Activated CD4-positive, alpha-beta memory T cell treated with anti-CD3 and anti-CD28 coated beads, Interleukin-2, amount 10 ng/mL, durations not matched to agents 7 days and 5 days (primary cell): Measurements from ENCODE around the gene AP4B1. TPM values are rescaled to one million over a fixed set of nuclear protein-coding genes. Genes with fewer than 3 reads are reported as not detected.

Experiments
- CTCF ChIA-PET: fragments of 350-600 bp; sonication (Branson Sonifier 250); formaldehyde crosslinking; loops from one replicate; lab custom pipeline; 2021; ENCODE audit warnings: antibody characterized with exemption, inconsistent platforms; lab: Charles Lee
- POLR2A ChIA-PET: fragments of 350-600 bp; sonication (Branson Sonifier 250); formaldehyde crosslinking; loops from one replicate; lab custom pipeline; 2021; ENCODE audit warnings: antibody characterized with exemption; lab: Charles Lee
- DNase-seq: peaks from one replicate; pipeline ENCODE4 v3.0.0-alpha.2; 2020
- H3K27ac Mint-ChIP-seq: one replicate; pipeline ENCODE4 v1.8.0; 2021; ENCODE audit warnings: mild to moderate bottlenecking, mixed read lengths
- H3K27me3 Mint-ChIP-seq: one replicate; pipeline ENCODE4 v1.8.0; 2021; ENCODE audit warnings: mixed read lengths
- H3K36me3 Mint-ChIP-seq: one replicate; pipeline ENCODE4 v1.8.0; 2021; ENCODE audit warnings: low read depth, mixed read lengths
- H3K4me1 Mint-ChIP-seq: one replicate; pipeline ENCODE4 v1.8.0; 2021; ENCODE audit warnings: mixed read lengths
- H3K4me3 Mint-ChIP-seq: one replicate; pipeline ENCODE4 v1.8.0; 2021; ENCODE audit warnings: mild to moderate bottlenecking, mixed read lengths
- H3K9me3 Mint-ChIP-seq: one replicate; pipeline ENCODE4 v1.8.0; 2021; ENCODE audit warnings: mixed read lengths
- total RNA-seq, 2 experiments: library from RNA; stranded (reverse); gene quantifications; one replicate each; pipeline ENCODE4 v1.2.3, GENCODE V29; 2021

The AP4B1 gene
- total RNA-seq, 2 experiments from 2014 or later = 53.7 to 56.7 TPM

DNA sequence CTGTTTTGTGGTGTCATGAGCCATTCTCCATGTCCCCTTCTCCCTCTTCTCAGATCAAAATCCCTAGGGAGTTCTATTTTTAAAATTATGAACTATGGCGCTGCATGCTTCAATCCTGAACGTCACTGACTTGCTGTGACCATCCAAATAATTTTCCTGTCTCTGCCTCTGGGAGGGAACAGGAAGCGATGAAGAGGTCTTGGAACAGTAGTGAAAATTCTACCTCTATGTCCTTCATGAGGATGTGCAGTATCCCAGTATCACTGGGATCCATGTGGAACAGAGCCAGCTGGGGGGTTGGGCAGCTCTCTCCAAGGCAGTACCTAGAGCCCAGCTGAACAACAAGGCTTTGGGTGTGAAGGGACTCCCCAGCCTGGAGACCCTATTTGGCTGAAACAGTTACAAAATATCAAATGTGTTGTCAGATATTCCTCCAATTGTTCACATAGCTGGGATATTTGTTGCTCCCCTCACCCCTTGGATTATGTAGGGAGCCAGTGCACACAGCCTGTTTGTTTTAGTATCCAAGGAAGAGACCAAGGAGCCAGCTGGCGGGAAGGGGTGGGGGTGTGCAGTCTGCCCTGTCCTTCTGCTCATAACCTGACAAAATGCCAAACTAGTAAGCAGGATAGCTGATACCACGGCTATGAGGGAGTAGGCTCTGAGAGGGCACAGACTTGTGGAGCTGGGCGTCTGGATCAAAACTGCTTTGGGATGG, 8.2 kb upstream of the AP4B1 start:
- Mint-ChIP-seq H3K27me3 (no peaks in the 10 kb centered on the region), H3K27ac (no peak overlapping the region), H3K36me3 (peaks cover 60% of the 10 kb centered on the region), H3K4me3 (no peak overlapping the region), H3K4me1 (peaks cover 28% of the 10 kb centered on the region), H3K9me3 (no peaks in the 10 kb centered on the region)
- DNase-seq = no peak
- ChIA-PET POLR2A (interaction anchor here (0.8 to 3.1 kb wide), 3 partner anchors 9 to 18 kb away, joined by 3 to 8 read pairs (median 8); partner anchors contain the start of genes AP4B1, DCLRE1B and HIPK1), CTCF (interaction anchor here (0.6 to 1.4 kb wide), 3 partner anchors 9 to 17 kb away, joined by 3 to 7 read pairs (median 3); partner anchors contain the start of gene HIPK1)

DNA sequence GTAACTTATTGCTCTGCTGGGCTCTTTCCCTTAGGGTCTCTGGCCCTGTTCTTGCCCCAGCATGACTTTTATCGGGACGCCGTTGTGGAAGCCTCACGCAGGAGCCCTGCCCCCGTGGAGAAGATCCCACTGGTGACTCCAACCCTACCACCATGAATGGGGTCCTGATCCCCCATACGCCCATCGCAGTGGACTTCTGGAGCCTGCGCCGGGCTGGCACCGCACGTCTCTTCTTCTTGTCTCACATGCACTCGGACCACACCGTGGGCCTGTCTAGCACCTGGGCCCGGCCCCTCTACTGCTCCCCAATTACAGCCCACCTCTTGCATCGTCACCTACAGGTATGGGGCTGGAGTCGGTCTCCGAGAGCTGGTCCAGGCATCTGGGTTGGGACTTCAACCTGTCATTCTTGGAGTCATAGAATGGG, 849 bp upstream of the AP4B1 start:
- peak overlapping the region; percentile 89 for H3K27ac Mint-ChIP-seq
- H3K4me1 Mint-ChIP-seq = peaks cover 61% of the 10 kb centered on the region
- peak overlapping the region; percentile 93 for H3K4me3 Mint-ChIP-seq
- POLR2A ChIA-PET = interaction anchor here (1.0 to 9.3 kb wide), 9 partner anchors 25 to 94 kb away, joined by 3 to 268 read pairs (median 30); partner anchors contain the start of genes HIPK1 and RSBN1
- no peaks in the 10 kb centered on the region for H3K9me3 Mint-ChIP-seq
- H3K36me3 Mint-ChIP-seq = peaks cover 61% of the 10 kb centered on the region
- H3K27me3 Mint-ChIP-seq = no peaks in the 10 kb centered on the region
- CTCF ChIA-PET = interaction anchor here (0.7 to 6.0 kb wide), 9 partner anchors 16 to 158 kb away, joined by 3 to 90 read pairs (median 3); partner anchors contain the start of genes HIPK1 and PHTF1
- DNase-seq = no peak

DNA sequence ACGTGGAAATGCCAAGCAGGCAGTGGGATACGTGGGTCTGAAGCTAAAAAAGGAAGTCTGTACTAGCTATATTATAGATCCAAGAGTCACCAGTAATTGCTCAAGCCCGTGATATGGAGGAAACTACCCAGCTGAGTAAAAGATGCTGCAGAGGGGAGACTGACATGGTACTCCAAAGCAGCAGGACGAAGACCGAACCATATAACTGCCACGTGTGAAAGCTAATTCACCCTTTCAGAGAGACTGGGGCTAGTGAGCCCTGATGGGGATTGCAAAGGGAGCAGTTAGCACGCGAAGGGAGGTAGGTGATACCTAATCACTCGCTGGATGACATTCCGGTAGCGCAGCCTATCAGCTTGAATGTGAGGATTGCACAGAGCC, 316 bp downstream of the AP4B1 start:
- H3K9me3 Mint-ChIP-seq = no peaks in the 10 kb centered on the region
- H3K27me3 Mint-ChIP-seq = no peaks in the 10 kb centered on the region
- H3K4me3 Mint-ChIP-seq = peak overlapping the region; percentile 93
- H3K36me3 Mint-ChIP-seq = peaks cover 61% of the 10 kb centered on the region
- ChIA-PET CTCF (interaction anchor here (0.7 to 6.0 kb wide), 19 partner anchors 11 to 379 kb away, joined by 3 to 90 read pairs (median 4); partner anchors contain the start of gene HIPK1), POLR2A (interaction anchor here (0.7 to 9.3 kb wide), 24 partner anchors 9 to 145 kb away, joined by 3 to 268 read pairs (median 7); partner anchors contain the start of genes BCL2L15, HIPK1, PHTF1 and RSBN1)
- peak overlapping the region; percentile 89 for H3K27ac Mint-ChIP-seq
- no peak for DNase-seq
- peaks cover 67% of the 10 kb centered on the region for H3K4me1 Mint-ChIP-seq

DNA sequence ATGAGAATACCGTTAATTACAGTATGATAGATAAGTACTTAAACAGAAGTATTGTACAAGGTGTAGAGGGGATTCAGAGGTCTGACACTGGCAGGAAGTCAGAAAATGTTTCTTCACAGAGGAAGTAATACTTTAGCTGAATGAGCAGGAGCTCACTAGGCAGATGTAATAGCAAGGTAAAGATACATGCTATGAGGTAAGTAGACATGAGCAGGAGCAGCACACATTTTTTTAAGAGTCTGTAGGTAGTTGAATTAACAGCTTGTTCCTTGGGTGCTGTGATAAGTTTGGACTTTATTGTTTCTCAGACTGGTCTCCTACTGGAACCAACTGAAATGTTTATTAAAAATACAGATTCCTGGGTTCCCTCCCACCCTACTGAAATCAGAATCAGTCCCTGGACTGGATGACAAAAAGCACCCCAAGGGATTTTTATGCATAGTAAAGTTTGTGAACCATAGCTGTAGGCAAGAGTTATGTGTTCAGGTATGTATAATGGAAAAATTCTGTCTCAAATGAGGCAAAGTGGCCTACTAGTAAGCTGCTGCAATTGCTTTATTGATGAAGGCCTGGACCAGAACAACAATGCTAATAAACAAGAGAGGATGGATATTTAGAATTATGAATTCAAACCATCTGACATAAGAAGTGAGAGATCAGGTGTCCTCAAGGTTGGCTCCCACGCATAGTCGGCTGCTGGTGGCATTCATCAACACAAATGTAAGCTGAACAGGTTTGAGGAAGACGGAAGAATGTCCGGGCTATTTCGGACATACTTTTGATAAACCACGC, 902 bp downstream of the AP4B1 start:
- Mint-ChIP-seq H3K27me3 (no peaks in the 10 kb centered on the region), H3K9me3 (no peaks in the 10 kb centered on the region), H3K4me1 (peaks cover 69% of the 10 kb centered on the region), H3K36me3 (peaks cover 63% of the 10 kb centered on the region), H3K27ac (peak overlapping the region; percentile 89), H3K4me3 (peak overlapping the region; percentile 93)
- CTCF ChIA-PET = interaction anchor here (0.7 to 6.0 kb wide), 20 partner anchors 10 to 379 kb away, joined by 3 to 90 read pairs (median 4); partner anchors contain the start of gene HIPK1
- POLR2A ChIA-PET = interaction anchor here (0.7 to 9.3 kb wide), 24 partner anchors 9 to 144 kb away, joined by 3 to 268 read pairs (median 7); partner anchors contain the start of genes BCL2L15, HIPK1, PHTF1 and RSBN1
- no peak for DNase-seq

DNA sequence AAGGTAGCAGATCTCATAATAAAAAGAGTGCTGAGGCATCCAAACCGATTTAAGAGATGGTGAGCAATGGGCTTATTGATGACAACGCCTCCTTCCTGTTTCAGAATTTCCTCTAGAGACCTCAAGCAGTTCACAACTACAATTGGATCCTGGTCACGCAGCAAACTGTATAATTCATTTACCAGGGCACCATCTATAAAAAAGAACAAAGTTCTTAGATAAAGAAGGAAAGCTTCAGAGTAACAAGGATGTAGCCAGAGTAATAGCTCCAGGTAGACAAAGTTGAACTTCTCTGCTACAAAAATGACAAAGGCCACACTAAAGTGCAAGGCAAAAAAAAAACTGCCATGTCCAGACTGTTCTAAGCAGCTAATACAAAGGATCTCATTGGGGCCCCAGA, 3.4 kb downstream of the AP4B1 start:
- ChIA-PET POLR2A (interaction anchor here (0.9 to 6.2 kb wide), 6 partner anchors 27 to 89 kb away, joined by 3 to 87 read pairs (median 3); partner anchors contain the start of gene RSBN1), CTCF (interaction anchor here (2.1 to 2.2 kb wide), 2 partner anchors 30 to 65 kb away, joined by 6 to 7 read pairs; no protein-coding TSS in a partner anchor)
- Mint-ChIP-seq H3K27me3 (no peaks in the 10 kb centered on the region), H3K4me1 (peaks cover 61% of the 10 kb centered on the region), H3K36me3 (peaks cover 68% of the 10 kb centered on the region), H3K4me3 (no peak overlapping the region), H3K9me3 (no peaks in the 10 kb centered on the region), H3K27ac (peak overlapping the region; percentile 70)
- DNase-seq = no peak

DNA sequence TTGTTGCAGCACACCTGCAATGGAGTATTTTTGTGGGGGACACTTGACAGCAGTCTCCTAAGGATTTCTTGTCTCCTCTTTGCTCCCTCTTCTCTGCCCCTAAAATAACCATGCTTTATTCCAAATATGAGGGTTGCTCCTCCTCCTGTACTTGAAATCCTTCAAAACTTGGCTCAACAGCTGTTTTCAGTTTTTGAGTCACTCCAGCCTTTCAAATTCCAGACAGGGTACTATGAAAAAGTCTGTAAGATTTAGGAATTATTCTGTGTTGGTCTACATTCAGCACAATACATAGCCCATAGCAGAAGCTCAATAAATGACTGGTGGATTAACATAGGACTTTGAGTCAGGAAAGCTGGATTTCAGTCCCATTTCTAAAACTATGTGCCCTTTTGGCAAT, 5.5 kb downstream of the AP4B1 start:
- peaks cover 88% of the 10 kb centered on the region for H3K36me3 Mint-ChIP-seq
- peaks cover 60% of the 10 kb centered on the region for H3K4me1 Mint-ChIP-seq
- no peaks in the 10 kb centered on the region for H3K27me3 Mint-ChIP-seq
- no peaks in the 10 kb centered on the region for H3K9me3 Mint-ChIP-seq
- POLR2A ChIA-PET = interaction anchor here (1.9 kb wide), 1 partner anchor 19 kb away, joined by 3 read pairs; no protein-coding TSS in a partner anchor
- CTCF ChIA-PET = interaction anchor here (1.0 to 1.3 kb wide), 2 partner anchors 10 to 23 kb away, joined by 3 to 4 read pairs; no protein-coding TSS in a partner anchor
- DNase-seq = no peak
- H3K4me3 Mint-ChIP-seq = no peak overlapping the region
- H3K27ac Mint-ChIP-seq = no peak overlapping the region

DNA sequence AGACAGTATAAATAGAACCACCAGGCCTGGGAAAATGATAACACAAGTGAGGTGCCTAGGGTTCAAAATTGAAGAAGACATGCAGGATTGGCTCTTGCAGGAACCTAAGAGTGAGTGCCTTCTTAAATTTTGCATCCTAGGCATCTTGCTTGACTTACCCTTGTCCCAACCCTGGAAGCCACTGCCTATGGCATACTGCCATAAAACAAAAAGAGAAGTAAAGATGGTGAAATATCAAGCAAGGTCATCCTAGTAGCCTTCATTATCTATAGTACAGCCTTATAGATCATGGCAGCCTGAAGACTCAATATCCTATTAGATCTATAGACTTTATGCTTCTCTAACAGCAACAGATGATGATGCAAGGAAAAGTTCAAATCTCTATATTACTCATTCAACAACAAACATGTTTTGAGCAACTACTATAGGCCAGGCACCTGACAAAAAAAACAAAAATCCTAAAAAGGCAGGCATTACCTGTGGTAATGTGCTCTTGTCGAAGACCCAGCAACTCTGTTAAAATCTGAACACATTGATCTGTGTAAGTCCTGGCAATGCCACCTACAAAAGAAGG, 6.3 kb downstream of the AP4B1 start:
- DNase-seq = no peak
- POLR2A ChIA-PET = no interaction called here
- H3K9me3 Mint-ChIP-seq = no peaks in the 10 kb centered on the region
- peak overlapping the region; percentile 31 for H3K27ac Mint-ChIP-seq
- H3K4me3 Mint-ChIP-seq = no peak overlapping the region
- peaks cover 91% of the 10 kb centered on the region for H3K36me3 Mint-ChIP-seq
- H3K4me1 Mint-ChIP-seq = peaks cover 56% of the 10 kb centered on the region
- CTCF ChIA-PET = interaction anchor here (1.0 kb wide), 1 partner anchor 22 kb away, joined by 3 read pairs; no protein-coding TSS in a partner anchor
- no peaks in the 10 kb centered on the region for H3K27me3 Mint-ChIP-seq

DNA sequence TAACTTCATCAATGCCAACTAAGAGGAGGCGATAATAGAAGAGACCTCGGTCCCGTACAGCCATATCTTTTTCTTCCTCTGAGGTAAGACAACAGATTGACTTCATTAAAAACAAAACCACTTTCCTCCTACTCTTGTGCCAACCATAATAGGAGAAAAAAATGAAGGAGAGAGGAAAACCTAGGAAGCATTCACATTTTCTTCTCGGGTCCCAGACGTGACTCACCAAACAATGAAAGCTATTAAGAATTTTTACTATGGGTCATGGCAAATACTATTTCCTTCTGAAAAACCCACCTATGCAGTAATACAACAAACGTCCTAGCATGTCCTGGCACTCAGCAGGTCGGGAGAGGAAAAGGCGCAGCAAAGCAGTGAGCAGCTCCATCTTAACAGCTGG, 8.6 kb downstream of the AP4B1 start:
- Mint-ChIP-seq H3K4me1 (peaks cover 33% of the 10 kb centered on the region), H3K9me3 (no peaks in the 10 kb centered on the region), H3K27me3 (no peaks in the 10 kb centered on the region), H3K36me3 (peaks cover 70% of the 10 kb centered on the region), H3K27ac (no peak overlapping the region), H3K4me3 (no peak overlapping the region)
- POLR2A ChIA-PET = interaction anchor here (0.8 to 1.6 kb wide), 2 partner anchors 21 to 34 kb away, joined by 4 read pairs; no protein-coding TSS in a partner anchor
- no peak for DNase-seq
- CTCF ChIA-PET = interaction anchor here (1.2 to 1.4 kb wide), 4 partner anchors 9 to 61 kb away, joined by 3 to 4 read pairs (median 4); partner anchors contain the start of gene BCL2L15

DNA sequence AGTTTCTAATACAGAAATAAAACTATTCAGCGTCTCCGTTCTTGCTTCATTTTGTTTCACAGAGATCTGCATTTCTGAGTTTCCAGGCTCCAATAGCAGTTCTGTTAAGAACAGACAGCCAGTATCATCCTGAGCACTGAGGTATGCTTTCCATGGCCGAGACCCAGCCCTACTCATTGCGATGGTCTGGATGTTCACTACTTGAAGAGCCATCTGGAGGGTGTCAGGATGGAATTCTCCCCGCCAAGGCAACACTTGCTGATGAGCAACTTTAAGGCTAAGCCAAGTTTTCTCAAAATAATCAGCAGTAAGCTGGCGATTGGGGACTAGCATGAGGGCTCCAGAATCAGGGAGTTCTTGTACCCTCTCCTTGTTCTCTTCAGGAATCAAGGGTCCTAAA, 9.5 kb downstream of the AP4B1 start:
- Mint-ChIP-seq H3K27ac (no peak overlapping the region), H3K4me1 (peaks cover 28% of the 10 kb centered on the region), H3K27me3 (no peaks in the 10 kb centered on the region), H3K9me3 (no peaks in the 10 kb centered on the region), H3K4me3 (no peak overlapping the region), H3K36me3 (peaks cover 61% of the 10 kb centered on the region)
- ChIA-PET CTCF (interaction anchor here (1.2 to 1.4 kb wide), 2 partner anchors 8 to 11 kb away, joined by 3 to 4 read pairs; partner anchors contain the start of gene BCL2L15), POLR2A (interaction anchor here (0.8 to 0.9 kb wide), 2 partner anchors 9 to 21 kb away, joined by 3 to 4 read pairs; partner anchors contain the start of genes AP4B1 and DCLRE1B)
- no peak for DNase-seq

DNA sequence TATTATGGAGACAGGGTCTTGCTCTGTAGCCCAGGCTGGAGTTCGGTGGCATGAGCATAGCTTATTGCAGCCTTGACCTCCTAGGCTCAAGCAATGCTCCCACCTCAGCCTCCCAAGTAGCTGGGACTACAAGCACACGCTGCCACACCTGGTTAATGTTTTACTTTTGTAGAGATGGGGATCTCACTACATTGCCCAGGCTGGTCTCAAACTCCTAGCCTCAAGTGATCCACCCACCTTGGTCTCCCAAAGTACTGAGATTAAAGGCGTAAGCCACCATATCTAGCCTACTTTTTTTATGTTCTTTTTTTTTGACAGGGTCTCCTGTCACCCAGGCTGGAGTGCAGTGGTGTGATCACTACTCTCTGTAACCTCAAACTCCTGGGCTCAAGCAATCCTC, 11.3 kb downstream of the AP4B1 start:
- Mint-ChIP-seq H3K36me3 (peaks cover 46% of the 10 kb centered on the region), H3K4me1 (peaks cover 14% of the 10 kb centered on the region), H3K27ac (no peak overlapping the region), H3K4me3 (no peak overlapping the region), H3K27me3 (no peaks in the 10 kb centered on the region), H3K9me3 (no peaks in the 10 kb centered on the region)
- DNase-seq = no peak
- POLR2A ChIA-PET = interaction anchor here (1.2 to 2.1 kb wide), 2 partner anchors 11 kb away, joined by 4 to 10 read pairs; partner anchors contain the start of gene AP4B1
- CTCF ChIA-PET = interaction anchor here (0.7 to 1.2 kb wide), 3 partner anchors 9 to 47 kb away, joined by 3 to 5 read pairs (median 4); partner anchors contain the start of gene AP4B1

DNA sequence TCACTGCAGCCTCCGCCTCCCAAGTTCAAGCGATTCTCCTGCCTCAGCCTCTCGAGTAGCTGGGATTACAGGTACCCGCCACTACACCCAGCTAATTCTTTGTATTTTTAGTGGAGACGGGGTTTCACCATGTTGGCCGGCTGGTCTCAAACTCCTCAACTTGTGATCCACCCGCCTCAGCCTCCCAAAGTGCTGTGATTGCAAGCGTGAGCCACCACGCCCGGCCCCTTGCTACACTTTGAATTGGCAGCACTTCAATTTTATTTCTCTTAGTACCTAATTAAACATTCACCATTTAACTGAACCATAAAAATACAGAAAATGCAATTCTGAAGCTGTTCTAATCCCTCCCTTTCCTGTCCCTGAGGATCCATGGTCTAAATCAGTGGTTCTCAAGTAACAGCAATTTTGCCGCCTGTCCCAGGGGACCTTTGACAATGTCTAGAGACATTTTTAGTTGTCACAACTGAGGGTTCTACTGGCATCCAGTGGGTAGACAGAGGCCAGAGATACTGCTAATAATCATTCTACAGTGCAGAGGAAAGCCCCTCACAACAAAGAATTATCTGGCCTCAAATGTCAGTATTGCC, 12.9 kb downstream of the AP4B1 start:
- Mint-ChIP-seq H3K36me3 (peaks cover 36% of the 10 kb centered on the region), H3K27me3 (no peaks in the 10 kb centered on the region), H3K4me3 (no peak overlapping the region), H3K27ac (no peak overlapping the region), H3K4me1 (peaks cover 18% of the 10 kb centered on the region), H3K9me3 (no peaks in the 10 kb centered on the region)
- CTCF ChIA-PET = interaction anchor here (0.6 kb wide), 2 partner anchors 12 to 22 kb away, joined by 3 to 5 read pairs; no protein-coding TSS in a partner anchor
- no peak for DNase-seq
- POLR2A ChIA-PET = interaction anchor here (1.1 kb wide), 1 partner anchor 12 kb away, joined by 4 read pairs; no protein-coding TSS in a partner anchor
